Adipocyte (in vitro differentiated cells): ENCODE measurements around the gene SSPN.

Source experiments
- DNase-seq: peaks from one replicate; pipeline ENCODE4 v3.0.0-alpha.2; 2015; ENCODE audit warnings: low read depth
- H3K27me3 ChIP-seq: replicated peaks from 2 replicates; pipeline ENCODE4 v1.7.0; 2013; ENCODE audit warnings: mild to moderate bottlenecking, low read length, moderate library complexity; ENCODE audit not compliant: control insufficient read depth, insufficient read depth
- H3K36me3 ChIP-seq: 2 replicates; pipeline ENCODE4 v1.7.0; 2013; ENCODE audit warnings: low read length, mild to moderate bottlenecking, moderate library complexity; ENCODE audit not compliant: control insufficient read depth, insufficient read depth, severe bottlenecking
- H3K4me1 ChIP-seq: 2 replicates; pipeline ENCODE4 v1.7.0; 2013; ENCODE audit warnings: mild to moderate bottlenecking, low read length, moderate library complexity; ENCODE audit not compliant: control insufficient read depth, insufficient read depth
- H3K4me3 ChIP-seq: 2 replicates; pipeline ENCODE4 v1.7.0; 2013; ENCODE audit warnings: mild to moderate bottlenecking, low read length, moderate library complexity
- H3K9ac ChIP-seq: 2 replicates; pipeline ENCODE4 v1.7.0; 2013; ENCODE audit warnings: mild to moderate bottlenecking, low read length, moderate library complexity
- H3K9me3 ChIP-seq: 2 replicates; pipeline ENCODE4 v1.7.0; 2013; ENCODE audit warnings: mild to moderate bottlenecking, low read length, moderate library complexity; ENCODE audit not compliant: control insufficient read depth

SSPN gene

DNA sequence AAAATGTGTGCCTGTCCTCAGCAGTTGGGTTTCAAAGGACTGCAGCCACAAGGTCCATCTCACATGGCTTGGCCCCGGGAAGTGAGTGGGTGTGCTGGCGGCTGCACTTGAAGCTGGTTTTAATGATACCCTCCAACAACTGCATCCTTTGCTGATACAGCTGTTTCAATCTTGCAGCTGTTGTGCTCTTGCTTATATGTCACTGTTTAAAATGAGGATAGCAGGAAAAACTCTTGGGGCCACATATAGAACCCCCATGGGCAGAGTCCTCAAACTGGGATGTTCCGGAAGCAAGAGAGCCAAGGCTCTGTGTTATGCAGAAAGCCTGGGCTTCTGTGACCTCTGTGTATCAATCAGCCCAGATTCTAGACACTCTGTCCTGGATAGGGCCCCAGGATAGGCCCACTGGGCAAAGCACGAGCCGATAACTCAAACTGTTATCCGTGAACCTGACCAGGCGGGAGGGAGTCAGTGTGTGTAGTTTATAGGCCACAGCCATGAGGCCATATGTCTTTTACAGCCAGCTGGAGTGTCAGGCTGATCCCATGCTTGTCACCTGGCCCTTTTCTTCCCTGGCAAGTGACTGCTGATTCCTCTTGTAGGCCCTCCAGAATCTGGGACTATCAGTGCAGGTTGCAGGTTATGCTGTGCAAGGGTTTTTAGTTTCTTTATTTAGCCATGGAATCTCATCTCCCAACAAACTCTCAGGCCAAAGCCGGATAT is 74.3 kb downstream of the SSPN start:
- DNase-seq = no peak
- H3K9me3 ChIP-seq = peaks cover 3% of the 10 kb centered on the region
- no peak overlapping the region for H3K9ac ChIP-seq

DNA sequence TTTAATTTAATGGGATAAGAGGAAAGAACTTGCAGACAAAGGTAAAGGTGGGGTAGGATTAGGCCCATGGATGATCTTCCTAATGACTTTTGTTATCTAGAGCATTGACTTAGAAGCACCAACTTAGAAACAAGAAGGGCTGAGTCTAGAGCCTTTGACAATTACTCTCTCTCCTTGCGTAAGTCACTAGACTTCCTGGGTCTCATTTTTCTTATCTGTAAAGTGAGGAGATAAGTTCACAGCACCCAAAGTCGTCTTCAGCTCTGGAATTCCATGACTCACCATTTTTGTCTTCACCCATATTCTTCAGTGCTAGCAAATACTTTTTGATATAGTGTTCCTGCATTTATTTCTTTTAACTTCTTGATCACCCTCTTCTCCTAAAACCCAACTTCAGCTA is 75.7 kb downstream of the SSPN start:
- H3K4me3 ChIP-seq = no peak overlapping the region
- peaks cover 40% of the 10 kb centered on the region for H3K4me1 ChIP-seq
- H3K9me3 ChIP-seq = peaks cover 3% of the 10 kb centered on the region
- no peak for DNase-seq
- H3K9ac ChIP-seq = no peak overlapping the region
- H3K27me3 ChIP-seq = no peaks in the 10 kb centered on the region
- H3K36me3 ChIP-seq = no peaks in the 10 kb centered on the region

More for the DNA sequence above, 74.3 kb downstream of the SSPN start:
- peaks cover 35% of the 10 kb centered on the region for H3K4me1 ChIP-seq
- H3K27me3 ChIP-seq = no peaks in the 10 kb centered on the region
- H3K36me3 ChIP-seq = no peaks in the 10 kb centered on the region
- H3K4me3 ChIP-seq = no peak overlapping the region

DNA sequence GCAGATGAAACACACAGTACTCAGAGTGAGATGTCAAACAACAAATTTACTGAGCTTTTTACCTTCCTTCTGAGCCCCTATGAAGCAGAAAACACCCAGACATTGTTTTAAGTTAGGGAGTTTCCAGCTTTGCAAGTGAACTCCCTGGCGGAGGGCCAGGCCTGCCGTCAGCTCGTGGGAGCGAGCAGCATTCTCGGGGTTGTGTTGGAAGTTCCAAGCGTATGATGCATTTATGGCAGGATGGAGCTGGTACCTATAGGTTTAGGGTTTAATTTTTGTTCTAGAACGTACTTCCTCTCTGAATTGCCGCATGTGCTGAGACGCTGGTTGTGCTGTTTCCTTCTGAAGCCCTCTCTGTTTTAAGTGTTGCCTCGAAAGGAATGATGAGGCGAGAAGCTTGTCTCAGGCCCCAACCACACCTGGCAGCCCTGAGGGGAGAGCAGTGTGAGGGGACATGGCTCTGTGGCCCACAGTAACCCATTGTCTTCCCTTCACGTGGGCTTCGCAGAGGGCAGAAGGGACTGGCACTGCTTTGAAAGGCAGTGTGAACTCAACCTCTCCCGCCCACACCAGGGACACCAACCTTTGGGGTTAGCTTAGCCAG is 76.6 kb downstream of the SSPN start:
- Histone ChIP-seq H3K4me1 (peaks cover 41% of the 10 kb centered on the region), H3K27me3 (no peaks in the 10 kb centered on the region)
- peak; percentile 65 for DNase-seq

DNA sequence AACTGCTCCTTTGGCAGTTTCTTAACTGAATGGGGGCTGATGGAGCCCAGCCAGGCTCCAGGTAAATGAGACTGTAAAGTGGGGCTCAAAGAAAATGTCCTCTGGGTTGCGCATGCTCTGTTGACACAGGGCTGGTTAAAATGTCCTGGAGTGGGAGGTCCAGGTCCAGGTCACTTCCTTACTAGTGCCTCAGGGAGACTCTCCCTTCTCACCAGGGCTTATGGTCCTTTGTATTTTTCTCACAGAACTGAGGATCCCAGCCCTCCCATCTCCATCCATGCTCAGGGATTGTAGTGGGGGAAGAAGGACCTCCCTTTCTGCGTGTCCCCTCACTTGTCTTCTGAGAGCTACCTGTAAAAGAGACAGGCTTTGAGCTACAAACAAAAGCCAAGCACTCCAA is 77.5 kb downstream of the SSPN start:
- Histone ChIP-seq H3K9me3 (no peaks in the 10 kb centered on the region), H3K9ac (no peak overlapping the region), H3K36me3 (no peaks in the 10 kb centered on the region), H3K27me3 (no peaks in the 10 kb centered on the region), H3K4me1 (peaks cover 41% of the 10 kb centered on the region), H3K4me3 (no peak overlapping the region)
- no peak for DNase-seq

More for the DNA sequence above, 76.6 kb downstream of the SSPN start:
- Histone ChIP-seq H3K4me3 (no peak overlapping the region), H3K9ac (no peak overlapping the region), H3K36me3 (no peaks in the 10 kb centered on the region), H3K9me3 (no peaks in the 10 kb centered on the region)

DNA sequence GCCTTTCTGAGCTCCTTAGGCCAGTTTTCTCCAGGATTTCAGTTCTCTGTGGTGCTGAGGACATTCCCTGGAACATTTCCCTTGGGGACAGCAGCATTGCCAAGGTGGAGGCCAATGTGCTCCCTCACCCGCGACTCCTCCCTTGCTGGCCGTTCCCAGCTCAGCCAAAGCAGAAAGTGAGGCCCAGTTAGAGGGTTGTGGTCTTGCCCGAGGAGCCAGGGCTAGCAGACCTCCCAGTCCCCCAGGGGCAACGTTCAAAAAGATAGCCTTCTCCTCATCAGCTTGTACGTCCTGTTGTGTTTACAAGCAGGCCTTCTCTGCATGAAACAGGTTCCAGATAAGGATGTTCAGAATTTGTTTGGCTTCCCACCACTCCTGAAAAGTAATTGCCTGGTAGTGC is 78.4 kb downstream of the SSPN start:
- H3K4me3 ChIP-seq = no peak overlapping the region
- H3K36me3 ChIP-seq = no peaks in the 10 kb centered on the region
- H3K9ac ChIP-seq = no peak overlapping the region
- peaks cover 41% of the 10 kb centered on the region for H3K4me1 ChIP-seq
- H3K9me3 ChIP-seq = no peaks in the 10 kb centered on the region
- no peaks in the 10 kb centered on the region for H3K27me3 ChIP-seq
- no peak for DNase-seq

DNA sequence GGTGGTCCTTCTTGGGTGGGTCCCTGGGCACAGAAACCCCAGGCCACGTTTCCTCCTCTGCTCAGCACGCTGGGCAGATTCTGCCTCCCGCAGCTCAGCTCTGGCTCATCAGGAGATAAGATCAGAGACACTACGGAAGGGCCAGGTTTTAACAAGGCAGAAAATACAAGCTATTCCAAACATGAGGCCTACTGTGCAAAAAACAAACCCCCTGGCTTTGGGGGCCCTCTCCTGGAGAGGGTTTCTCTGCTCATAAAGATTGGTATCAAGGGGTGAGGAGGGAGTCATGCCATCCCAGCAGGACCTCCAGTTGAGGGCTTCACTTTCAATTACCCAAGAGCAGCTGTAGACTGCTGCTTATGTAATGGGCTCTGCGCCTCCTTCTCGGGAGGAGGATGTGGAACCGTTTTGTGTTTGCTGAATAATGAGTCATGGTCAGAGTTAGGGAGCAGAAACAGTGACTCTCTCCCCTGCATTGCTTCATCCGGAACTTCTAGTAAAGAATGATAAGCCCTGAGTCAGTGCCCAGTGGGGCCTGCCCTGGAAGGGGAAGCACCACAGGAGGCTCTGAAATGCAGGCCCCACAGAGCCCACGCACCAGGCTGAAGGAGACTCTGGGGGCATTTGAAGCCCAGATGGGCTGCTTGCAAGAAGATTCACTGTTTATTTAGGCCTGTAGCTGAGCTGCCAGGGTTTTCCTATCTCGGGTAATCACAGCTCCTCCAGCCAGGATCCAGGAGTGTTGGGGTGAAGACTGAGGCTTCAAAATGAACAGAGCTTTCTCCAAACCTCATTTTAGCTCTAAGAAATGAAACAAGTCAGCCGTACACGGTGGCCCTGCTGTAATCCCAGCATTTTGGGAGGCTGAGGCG is 79.3 kb downstream of the SSPN start:
- Histone ChIP-seq H3K9ac (peak overlapping the region; percentile 42), H3K36me3 (no peaks in the 10 kb centered on the region), H3K4me1 (peaks cover 41% of the 10 kb centered on the region), H3K9me3 (no peaks in the 10 kb centered on the region), H3K4me3 (no peak overlapping the region), H3K27me3 (no peaks in the 10 kb centered on the region)
- peak; percentile 98 for DNase-seq

DNA sequence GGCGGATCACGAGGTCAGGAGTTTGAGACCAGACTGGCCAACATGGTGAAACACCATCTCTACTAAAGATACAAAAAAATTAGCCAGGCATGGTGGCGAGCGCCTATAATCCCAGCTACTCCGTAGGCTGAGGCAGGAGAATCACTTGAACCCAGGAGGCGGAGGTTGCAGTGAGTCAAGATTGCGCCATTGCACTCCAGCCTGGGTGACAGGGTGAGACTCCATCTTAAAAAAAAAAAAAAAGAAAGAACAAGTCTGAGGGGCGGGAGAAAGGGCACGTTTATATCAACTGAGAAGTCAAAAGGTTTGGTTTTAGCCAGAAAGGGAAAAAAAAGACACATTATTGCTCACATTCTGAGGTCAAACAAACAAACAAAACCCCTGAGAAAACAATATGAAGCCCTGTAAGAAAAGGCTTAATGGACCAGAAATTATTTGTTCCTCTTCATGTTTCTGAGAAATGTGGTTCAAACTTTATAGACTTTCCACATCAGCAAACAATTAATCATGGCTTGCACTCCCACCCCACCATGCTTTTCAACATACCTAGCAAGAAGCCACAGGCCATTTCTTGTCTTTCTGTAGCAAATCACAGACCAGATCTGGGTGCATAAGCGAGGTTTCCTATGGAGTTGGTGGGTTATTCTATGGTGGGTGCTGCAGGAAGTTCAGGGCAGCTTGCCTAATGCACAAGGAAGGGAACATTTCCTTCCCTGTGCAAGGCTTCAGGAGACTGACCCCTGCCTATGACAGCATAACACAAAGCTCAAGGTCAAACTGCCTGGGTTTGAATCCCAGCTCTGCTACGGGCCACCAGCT is 80.1 kb downstream of the SSPN start:
- no peak for DNase-seq
- Histone ChIP-seq H3K4me1 (peaks cover 41% of the 10 kb centered on the region), H3K36me3 (no peaks in the 10 kb centered on the region), H3K27me3 (no peaks in the 10 kb centered on the region), H3K4me3 (no peak overlapping the region), H3K9ac (peak overlapping the region; percentile 42), H3K9me3 (no peaks in the 10 kb centered on the region)

DNA sequence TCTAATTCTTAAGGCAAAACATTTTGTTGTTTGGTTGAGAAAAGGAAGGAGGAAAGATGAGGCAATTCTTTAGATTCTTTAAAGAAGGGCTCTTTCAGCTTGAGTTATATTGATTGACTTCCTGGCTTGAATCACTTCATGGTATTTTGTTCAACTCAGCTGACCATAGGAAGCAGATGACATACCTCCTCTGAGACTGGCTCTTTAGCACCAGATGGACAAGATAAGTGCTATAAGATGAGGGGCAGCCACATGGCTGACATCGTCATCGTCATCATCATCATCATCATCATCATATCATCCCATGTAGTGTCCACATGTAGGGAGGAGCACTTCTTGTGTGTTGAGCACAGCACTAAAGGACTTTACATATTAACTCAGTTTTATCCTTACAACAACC is 81.3 kb downstream of the SSPN start:
- no peak overlapping the region for H3K4me3 ChIP-seq
- H3K9ac ChIP-seq = no peak overlapping the region
- H3K4me1 ChIP-seq = peaks cover 46% of the 10 kb centered on the region
- no peaks in the 10 kb centered on the region for H3K36me3 ChIP-seq
- H3K9me3 ChIP-seq = no peaks in the 10 kb centered on the region
- no peak for DNase-seq
- H3K27me3 ChIP-seq = no peaks in the 10 kb centered on the region

DNA sequence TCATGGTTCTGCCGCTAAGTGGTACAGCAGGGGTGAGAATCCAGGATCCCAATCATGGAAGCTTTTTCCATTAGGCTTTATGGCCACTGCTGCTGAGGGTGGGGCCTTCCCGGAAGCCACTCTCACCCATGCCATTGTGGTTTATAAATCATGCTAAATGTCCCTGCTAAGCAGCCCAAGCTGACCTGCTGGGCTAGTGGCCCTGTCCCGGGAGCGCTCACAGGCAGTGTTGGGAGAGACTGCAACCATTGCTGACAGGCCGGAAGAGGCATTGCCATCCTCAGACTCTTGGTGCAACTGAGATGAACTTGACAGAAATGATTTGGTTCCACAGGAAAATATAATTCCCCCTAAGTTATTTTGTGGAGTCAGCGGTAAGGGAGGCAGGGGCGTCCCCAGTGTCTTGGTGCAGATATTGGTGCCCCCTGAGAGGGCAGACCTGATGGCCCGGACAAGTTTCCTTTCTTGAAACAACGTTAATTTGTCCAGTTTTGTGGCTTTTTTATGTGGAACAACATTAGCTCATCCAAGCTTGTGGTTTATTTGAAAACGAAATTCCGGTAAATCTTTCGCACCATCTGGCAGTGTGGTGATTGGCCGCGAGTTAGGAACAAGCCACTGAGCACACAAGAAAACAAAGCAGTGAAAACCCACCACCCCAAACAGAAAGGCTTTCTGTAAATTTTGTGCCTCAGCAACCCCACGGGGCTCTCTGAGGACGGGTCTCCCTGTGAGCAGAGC is 82.3 kb downstream of the SSPN start:
- peaks cover 47% of the 10 kb centered on the region for H3K4me1 ChIP-seq
- H3K27me3 ChIP-seq = no peaks in the 10 kb centered on the region
- no peak overlapping the region for H3K9ac ChIP-seq
- H3K9me3 ChIP-seq = no peaks in the 10 kb centered on the region
- no peaks in the 10 kb centered on the region for H3K36me3 ChIP-seq
- no peak overlapping the region for H3K4me3 ChIP-seq
- no peak for DNase-seq

DNA sequence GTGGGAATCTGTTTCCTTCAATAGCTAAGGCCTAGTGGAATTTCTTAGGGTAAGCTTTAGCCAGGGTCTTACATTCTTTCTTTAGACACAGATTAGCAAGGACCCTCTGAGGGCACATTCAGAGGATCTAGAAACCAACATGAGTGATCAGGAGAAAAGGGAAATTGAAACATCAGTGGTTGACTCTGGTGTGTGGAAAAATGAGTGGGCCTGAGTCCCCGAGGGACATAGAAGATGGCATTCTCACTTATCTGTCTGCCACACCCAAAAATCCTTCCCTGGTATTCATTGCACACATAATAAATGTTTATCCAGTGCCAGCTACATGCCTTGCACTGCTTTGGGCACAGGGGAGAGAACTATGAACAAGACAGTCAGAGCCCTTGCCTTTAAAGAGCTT is 82.9 kb downstream of the SSPN start:
- H3K36me3 ChIP-seq = no peaks in the 10 kb centered on the region
- H3K4me3 ChIP-seq = no peak overlapping the region
- peaks cover 1% of the 10 kb centered on the region for H3K27me3 ChIP-seq
- peaks cover 47% of the 10 kb centered on the region for H3K4me1 ChIP-seq
- DNase-seq = no peak
- H3K9me3 ChIP-seq = no peaks in the 10 kb centered on the region
- H3K9ac ChIP-seq = no peak overlapping the region
